Measurements from ENCODE around the gene ACIN1. TPM values are rescaled to one million over a fixed set of nuclear protein-coding genes. Genes with fewer than 3 reads are reported as not detected.

ACIN1 gene
- total and polyA plus RNA-seq, 9 of the 15 experiments (the other 6 are each of a cell fraction or from before 2014, with no cell fraction given), result 5.0 to 196 (median 129) TPM

GRCh38 chr14:23094666-23095195, at the start of gene ACIN1 (continued):
- TF ChIP-seq ZNF609 (CRISPR knock-in tag; IDR thresholded peaks at IDR 0.05; ENCODE audit: borderline replicate concordance) (0 out of 2 replicates have a peak, but pooled peaks have one; percentile 43), PHF20 (IDR thresholded peaks at IDR 0.05; ENCODE audit: partially characterized antibody) (peak; percentile 68), BCOR (IDR thresholded peaks at IDR 0.05) (peak; percentile 27; the same call in 1 of the 2 replicates), IRF2 (CRISPR knock-in tag; IDR thresholded peaks at IDR 0.05) (no peak), ILF3 (IDR thresholded peaks at IDR 0.05; ENCODE audit: borderline replicate concordance) (no peak), CREBBP (IDR thresholded peaks at IDR 0.05; ENCODE audit: low read depth, low read length) (no peak), ZNF699 (CRISPR knock-in tag; IDR thresholded peaks at IDR 0.05; ENCODE audit: insufficient replicate concordance) (no peak), DEAF1 (CRISPR knock-in tag; IDR thresholded peaks at IDR 0.05) (peak; percentile 100; the same call in 1 of the 2 replicates), ZNF232 (CRISPR knock-in tag; IDR thresholded peaks at IDR 0.05) (0 out of 2 replicates have a peak, but pooled peaks have one; percentile 27), NCOA4 (IDR thresholded peaks at IDR 0.05; ENCODE audit: partially characterized antibody) (no peak), ETS1 (conservative IDR thresholded peaks at IDR 0.05; ENCODE audit: control insufficient read depth, low read depth, low read length) (peak; percentile 90), TARDBP (IDR thresholded peaks at IDR 0.05) (peak; percentile 66; the same call in 1 of the 2 replicates), HDAC2 (IDR thresholded peaks at IDR 0.05) (no peak), ZNF140 (CRISPR knock-in tag; IDR thresholded peaks at IDR 0.05) (no peak), TAL1 (IDR thresholded peaks at IDR 0.05) (no peak), CHAMP1 (IDR thresholded peaks at IDR 0.05) (no peak), ZNF175 (CRISPR knock-in tag; IDR thresholded peaks at IDR 0.05; ENCODE audit: low read depth) (no peak), CCAR2 (IDR thresholded peaks at IDR 0.05; ENCODE audit: low read depth, low read length) (no peak)

Measured in K562 (cell line).